ENCODE measurements around the gene EPDR1. TPM values are rescaled to one million over a fixed set of nuclear protein-coding genes. Genes with fewer than 3 reads are reported as not detected.

The EPDR1 gene
- 352 and 357 TPM in 2 replicates for total RNA-seq
- 204 TPM for polyA plus RNA-seq (2012)

DNA sequence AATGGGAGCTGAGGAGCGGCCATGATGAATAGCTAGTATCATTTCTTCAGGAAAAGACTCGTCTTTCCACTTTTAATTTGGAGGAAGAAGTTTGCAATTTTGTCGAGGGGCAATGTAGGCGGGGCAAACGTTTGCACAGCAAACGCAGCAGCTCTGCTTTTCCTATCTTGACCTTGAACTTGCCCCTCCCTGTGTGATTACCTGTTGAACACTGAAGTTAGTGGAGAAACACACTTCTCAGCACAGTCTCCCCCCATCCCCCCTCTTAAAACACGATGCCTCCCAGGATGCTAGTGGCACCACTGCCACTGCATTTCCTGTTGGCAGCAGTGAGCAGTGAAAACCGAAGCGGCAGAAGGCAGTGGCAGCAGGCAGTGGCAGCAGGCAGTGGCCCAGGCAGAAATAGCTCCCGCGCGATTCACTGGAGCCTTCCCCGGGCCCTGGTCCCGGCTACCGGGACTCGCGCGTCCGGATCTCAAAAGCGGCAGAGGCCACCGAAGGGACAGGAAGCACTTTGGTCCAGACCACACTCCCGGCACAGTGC, at the start of gene EPDR1:
Gene EPDR1 (plus strand): TSS at position 336 of the 544 bp plus-strand sequence. CDS start 300 bp downstream, outside the sequence.
- peak; percentile 94 for DNase-seq (ENCODE audit: low read depth)

DNA sequence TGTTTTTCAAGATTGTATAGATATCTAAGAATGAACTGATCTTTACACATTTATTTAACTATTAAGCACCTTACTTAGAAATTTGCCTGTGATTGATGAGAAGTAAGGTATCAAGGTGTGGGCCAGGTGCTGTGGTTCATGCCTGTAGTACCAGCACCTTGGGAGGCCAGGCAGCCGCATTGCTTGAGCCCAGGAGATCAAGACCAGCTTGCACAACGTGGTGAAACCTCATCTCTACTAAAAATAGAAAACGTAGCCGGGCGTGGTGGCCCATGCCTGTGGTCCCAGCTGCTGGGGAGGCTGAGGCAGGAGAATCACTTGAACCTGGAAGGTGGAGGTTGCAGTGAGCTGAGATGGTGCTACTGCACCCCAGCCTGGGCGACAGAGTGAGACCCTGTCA, 38.4 kb upstream of the EPDR1 start:
- DNase-seq (ENCODE audit: low read depth) = no peak

- DNase-seq (ENCODE audit: low read depth) = no peak
Observed at GRCh38 chr7:37893359-37893758, 27.1 kb upstream of the EPDR1 start.

- DNase-seq (ENCODE audit: low read depth) = no peak
Observed at GRCh38 chr7:37894671-37895070, 25.8 kb upstream of the EPDR1 start.

DNA sequence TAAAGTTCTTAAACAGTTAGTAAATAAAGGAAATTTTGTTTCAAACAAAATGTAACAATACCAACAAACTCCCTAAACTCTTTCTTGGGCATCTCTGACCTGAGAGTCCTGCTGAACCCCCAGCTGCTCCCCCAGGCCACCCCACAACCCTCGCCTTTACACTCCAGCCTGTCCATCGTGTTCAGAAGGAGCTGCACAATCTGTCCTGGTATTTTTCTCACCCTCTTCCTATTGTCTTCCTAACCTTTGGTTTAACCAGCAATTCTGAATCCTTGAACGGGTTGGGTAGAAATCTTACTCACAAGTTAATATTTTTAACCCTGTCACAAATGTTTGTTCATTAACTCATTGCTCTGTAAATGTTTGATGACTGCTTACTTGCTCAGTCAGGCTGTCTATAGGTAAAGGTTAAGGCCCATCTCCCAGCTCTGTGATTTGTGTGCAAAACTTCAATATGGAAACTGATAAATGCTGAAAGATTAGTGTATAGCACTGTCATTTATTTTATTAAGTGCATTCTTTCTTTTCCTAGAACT, 20.7 kb upstream of the EPDR1 start:
- no peak for DNase-seq (ENCODE audit: low read depth)

- peak; percentile 71 for DNase-seq (ENCODE audit: low read depth)
Observed at GRCh38 chr7:37901236-37901827, 19.1 kb upstream of the EPDR1 start.

DNA sequence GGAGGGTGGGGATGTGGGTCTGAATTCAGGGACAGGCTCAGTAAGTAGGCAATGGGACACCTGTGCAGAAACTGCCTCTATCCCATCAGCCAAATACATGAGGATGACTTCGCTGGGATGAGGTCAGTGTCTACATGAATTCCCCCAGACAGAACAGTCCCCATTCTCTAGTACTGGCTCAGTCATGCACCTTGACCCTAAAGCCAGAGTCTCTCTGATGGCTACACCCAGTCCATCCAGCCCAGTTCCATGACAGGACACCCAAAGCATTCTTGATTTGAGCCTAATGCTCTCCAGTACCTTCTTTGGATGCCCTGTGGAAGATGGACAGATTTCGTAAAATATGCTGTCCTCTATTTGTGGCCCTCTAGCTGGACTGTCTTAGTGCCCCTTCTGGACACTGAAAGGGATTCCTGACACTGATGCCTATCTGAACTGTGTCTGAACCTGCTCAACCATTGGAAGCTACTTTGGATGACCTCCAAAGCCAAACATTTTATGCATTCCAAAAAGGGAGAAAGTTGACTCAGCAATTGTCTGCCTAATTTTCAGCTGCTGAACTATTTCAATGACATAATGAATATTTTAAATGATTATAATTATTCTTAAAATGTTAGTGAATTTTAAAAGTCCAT, 18.4 kb upstream of the EPDR1 start:
- peak; percentile 91 for DNase-seq (ENCODE audit: low read depth)

GRCh38 chr7:37908221-37908788, 12.1 kb upstream of the EPDR1 start:
- peak; percentile 52 for DNase-seq (ENCODE audit: low read depth)

- DNase-seq (ENCODE audit: low read depth) = peak; percentile 67
Observed at GRCh38 chr7:37912756-37913155, 7.7 kb upstream of the EPDR1 start.

DNA sequence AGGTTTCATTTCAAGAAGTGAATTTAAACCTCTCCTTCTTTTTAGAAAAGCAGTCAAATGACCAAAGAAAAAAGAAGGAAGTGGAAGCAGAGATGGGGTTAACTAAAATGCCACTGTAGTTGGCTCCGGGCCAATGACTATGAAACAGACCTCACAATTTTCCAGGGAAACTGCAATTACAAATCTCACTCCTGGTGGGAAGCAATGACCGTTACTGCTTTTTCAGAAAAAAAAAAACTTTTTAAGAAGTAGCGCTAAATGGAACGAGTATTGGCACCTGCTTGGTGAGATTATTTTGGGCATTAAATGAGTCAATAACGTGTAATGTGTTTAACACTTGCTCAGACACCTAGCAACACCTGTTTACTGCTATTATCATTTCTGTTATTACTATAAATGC, 5.0 kb upstream of the EPDR1 start:
- DNase-seq (ENCODE audit: low read depth) = no peak

GRCh38 chr7:37916017-37916672, 4.3 kb upstream of the EPDR1 start:
- DNase-seq (ENCODE audit: low read depth) = no peak

DNA sequence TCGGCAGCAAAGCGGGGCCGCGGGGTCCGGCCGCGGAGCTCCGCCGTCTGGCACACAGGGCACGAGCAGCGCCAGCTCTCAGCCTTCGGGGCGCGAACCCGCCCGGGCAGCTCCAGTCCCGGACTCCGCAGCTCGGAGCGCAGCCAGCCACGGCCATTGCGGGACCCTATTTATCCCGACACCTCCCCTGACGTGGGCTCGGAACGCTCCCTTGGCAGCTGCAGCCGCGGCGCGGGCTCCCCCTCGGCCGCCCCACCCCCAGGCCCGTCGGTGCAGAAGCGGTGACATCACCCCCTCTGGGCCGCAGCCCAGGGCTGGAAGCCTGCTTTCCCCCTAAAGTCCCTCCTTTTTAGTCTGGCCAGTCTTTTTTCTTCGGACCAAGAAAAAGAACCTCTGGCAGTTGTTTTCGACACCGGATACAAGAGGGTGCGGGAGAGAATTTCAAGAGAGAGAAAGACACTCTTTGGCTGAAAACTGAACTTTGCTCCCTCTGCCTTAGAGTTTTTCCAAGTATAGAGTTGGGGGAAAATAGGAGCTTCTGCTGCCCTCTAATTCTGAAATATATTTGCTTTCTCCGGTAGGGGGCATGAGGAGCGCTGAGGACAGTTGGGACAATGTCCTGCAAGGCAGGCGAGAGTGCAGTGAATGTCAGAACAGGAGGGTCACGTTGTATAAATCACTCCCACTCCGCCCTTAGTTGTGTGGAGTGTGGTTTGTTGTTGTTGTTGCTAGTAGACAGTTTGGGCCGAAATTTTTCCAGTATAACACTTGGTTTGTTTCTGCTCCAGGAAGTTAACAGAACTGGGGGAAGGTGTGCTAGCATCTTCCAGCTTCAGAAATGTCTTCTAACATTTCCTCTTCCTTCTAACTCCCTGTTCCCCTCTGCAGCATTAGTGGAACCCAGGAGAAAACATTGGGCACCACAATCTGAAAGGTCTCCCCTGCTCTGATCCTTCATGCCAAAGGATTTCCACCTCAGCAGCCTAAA, 3.5 kb upstream of the EPDR1 start, which contains the start of gene SFRP4:
Gene SFRP4 (minus strand): TSS at position 145 of the 988 bp plus-strand sequence. CDS start 280 bp downstream, outside the sequence.
- peak; percentile 94 for DNase-seq (ENCODE audit: low read depth)

- DNase-seq (ENCODE audit: low read depth) = no peak
Observed at GRCh38 chr7:37918526-37918925, 1.9 kb upstream of the EPDR1 start.

DNA sequence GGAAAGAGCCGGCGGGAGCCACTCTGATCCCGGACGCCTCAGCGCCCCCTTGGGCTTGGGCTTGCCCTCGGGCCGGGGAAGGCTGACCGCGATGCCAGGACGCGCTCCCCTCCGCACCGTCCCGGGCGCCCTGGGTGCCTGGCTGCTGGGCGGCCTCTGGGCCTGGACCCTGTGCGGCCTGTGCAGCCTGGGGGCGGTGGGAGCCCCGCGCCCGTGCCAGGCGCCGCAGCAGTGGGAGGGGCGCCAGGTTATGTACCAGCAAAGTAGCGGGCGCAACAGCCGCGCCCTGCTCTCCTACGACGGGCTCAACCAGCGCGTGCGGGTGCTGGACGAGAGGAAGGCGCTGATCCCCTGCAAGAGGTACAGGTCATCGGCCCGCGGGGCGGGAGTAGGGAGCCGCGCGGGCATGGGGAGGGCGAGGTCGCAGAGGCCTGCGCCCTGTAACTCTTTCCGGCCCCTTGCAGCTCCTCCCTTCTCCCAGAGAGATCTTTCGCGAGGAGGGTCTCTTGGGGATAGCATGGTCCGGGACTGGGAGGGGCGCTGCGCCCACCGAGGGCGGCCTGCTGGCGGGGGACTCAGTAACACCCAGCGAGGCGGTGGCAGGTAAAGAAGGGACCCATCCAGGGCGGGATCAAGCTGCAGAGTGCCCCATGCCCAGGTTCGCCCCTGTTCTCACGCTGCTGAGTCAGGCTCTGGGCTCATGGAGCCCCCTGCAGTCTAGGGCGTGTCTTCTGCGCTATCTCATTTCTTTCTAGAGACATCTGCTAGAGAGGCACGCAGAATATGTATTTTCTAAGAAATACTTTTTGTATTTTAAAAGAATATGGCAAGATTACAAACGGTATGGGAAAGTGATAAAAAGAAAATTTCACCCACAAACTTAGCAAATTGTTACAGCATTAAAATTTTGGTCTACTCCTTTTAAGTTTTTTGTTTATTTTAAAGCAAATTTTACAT, 687 bp downstream of the EPDR1 start:
- DNase-seq (ENCODE audit: low read depth) = peak; percentile 87

DNA sequence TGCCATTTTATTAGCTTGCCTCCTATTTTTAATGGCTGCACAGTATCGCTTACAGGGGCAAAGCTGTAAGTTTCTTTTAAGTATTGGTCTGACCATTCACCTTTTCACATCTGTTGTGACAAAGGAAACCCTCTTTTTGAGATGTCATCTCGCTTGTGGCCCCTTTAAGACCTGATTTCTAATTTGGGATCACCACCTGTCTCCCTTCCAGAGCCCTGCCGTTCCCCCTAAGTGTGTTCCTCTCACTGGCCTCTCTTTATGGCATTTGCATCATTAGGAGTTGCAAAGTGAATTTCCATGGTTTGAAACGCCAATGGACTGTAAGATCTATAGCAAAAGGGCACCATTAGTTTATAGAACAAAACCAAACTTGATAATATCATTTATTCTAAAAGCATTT, 1.4 kb downstream of the EPDR1 start:
- DNase-seq (ENCODE audit: low read depth) = peak; percentile 80

DNA sequence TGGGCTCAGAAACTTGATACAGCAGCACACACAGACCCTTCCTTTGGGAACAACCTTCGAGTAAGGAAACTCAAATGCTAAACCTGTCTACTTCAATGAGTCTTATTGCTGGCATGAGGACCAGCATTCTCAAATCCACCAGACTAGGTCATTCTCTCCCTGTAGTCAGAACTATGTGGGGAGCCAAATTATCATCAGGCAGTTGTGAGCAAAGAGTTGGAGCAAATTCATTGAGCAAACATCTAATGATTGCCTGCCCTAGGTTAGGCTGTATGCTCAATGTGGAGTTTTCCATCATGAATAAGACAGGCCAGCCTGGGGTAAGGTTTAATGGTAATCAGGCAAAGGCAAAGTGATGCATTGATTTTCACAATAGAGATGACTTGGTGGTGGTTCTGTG, 3.6 kb downstream of the EPDR1 start:
- DNase-seq (ENCODE audit: low read depth) = no peak

DNA sequence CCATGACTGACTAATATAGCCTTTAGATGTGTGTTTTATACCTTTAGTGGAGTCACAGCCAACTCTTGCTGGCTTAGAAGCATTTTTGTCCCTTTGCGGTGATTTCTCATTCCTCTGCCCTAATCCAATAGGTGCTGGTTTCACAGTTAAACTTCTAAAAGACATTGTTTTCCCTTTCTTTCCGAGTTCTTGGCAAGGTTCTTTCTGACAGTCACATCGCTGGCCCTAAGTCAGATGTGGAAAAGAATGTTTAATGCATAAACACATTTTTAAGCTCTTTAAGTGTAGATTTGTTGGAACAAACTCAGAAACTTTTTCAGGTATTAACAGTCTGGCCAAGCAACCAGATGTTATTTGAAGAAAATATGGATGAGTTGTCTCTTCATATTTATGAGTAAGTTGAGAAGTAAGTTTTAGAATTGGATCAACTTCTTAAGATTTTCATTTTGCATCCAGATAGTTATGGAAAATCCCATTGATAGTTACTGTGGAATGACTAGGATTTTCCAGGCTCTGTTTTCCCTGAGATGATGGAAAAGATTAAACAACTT, 4.1 kb downstream of the EPDR1 start:
- no peak for DNase-seq (ENCODE audit: low read depth)

GRCh38 chr7:37925620-37926019, 5.2 kb downstream of the EPDR1 start:
- DNase-seq (ENCODE audit: low read depth) = no peak

Data from myocyte (in vitro differentiated cells).